K562 (cell line): ENCODE results near the gene TSPAN18. TPM values are rescaled to one million over a fixed set of nuclear protein-coding genes. Genes with fewer than 3 reads are reported as not detected.

Experiments
- DACH1 ChIP-seq: fragments of 450-650 bp; IDR thresholded peaks from 2 replicates; pipeline ENCODE4 v1.6.1; 2018; ENCODE audit not compliant: partially characterized antibody
- GABPB2 ChIP-seq: fragments of 250-450 bp; sonication (Bioruptor Pico); conservative IDR thresholded peaks from 2 replicates; pipeline ENCODE4 v1.5.1; 2021; ENCODE audit warnings: mild to moderate bottlenecking
- XRCC4 ChIP-seq: IDR thresholded peaks from one replicate; pipeline ENCODE4 v1.6.1; 2011; ENCODE audit not compliant: insufficient read depth, insufficient read length; ENCODE audit errors: extremely low read depth
- ZNF121 ChIP-seq: sonication (generic); formaldehyde crosslinking; conservative IDR thresholded peaks from 2 replicates; pipeline ENCODE4 v1.8.0; 2022; ENCODE audit warnings: missing genetic modification reagents
- ZNF140 ChIP-seq: fragments of 250-450 bp; sonication (Bioruptor Pico); IDR thresholded peaks from 2 replicates; pipeline ENCODE4 v1.8.0; 2021; ENCODE audit warnings: moderate library complexity, mild to moderate bottlenecking, inconsistent platforms
- ZNF766 ChIP-seq: fragments of 200-800 bp; sonication (Bioruptor generic); conservative IDR thresholded peaks from 2 replicates; pipeline ENCODE4 v1.6.1; 2016; ENCODE audit warnings: missing genetic modification characterization, missing compliant biosample characterization
- polyA plus RNA-seq, 8 experiments: library from polyadenylated mRNA; depleted of rRNA in 4 of 8; stranded (reverse) in 5 of 8; unstranded in 3 of 8; fragments of >200 nt; fragmentation: Nextera tagmentation in 2 of 8; fragmentation: Illumina TruSeq in 1 of 8; extraction: Ambion mirVana in 2 of 8; extraction: Trizol in 1 of 8; gene quantifications; 2 replicates each; pipeline versions ENCODE4 v1.2.1 to v1.2.3, GENCODE V29; 2011 to 2014; ENCODE audit warnings: inconsistent platforms in 1 of 8, missing spikeins in 1 of 8
- total RNA-seq, 7 experiments: library from RNA; depleted of rRNA in 6 of 7; stranded (reverse); fragments of >200 nt in 6 of 7; fragmentation: Illumina TruSeq in 2 of 7; extraction: Trizol in 2 of 7; gene quantifications; 2 replicates each; pipeline versions ENCODE4 v1.2.1 to v1.2.3, GENCODE V29; 2011 to 2021; ENCODE audit warnings: low replicate concordance in 1 of 7
- TF ChIP-seq, protein P1 (sequence below): fragments of 150-350 bp; conservative IDR thresholded peaks from 2 replicates; pipeline ENCODE4 v1.6.1; 2014; ENCODE audit warnings: low read length
- TF ChIP-seq, protein P2 (sequence below): fragments of 250-450 bp; sonication (Bioruptor Pico); IDR thresholded peaks from 2 replicates; pipeline ENCODE4 v1.5.0; 2021; ENCODE audit warnings: mild to moderate bottlenecking, borderline replicate concordance
- TF ChIP-seq, protein P3 (sequence below): IDR thresholded peaks from 2 replicates; pipeline ENCODE4 v1.6.1; 2011; ENCODE audit not compliant: insufficient read length; ENCODE audit errors: extremely low read depth
- TF ChIP-seq, protein P4 (sequence below): IDR thresholded peaks from 2 replicates; pipeline ENCODE4 v1.6.1; 2012; ENCODE audit warnings: low read depth, low read length, improper control_type of control experiment, borderline replicate concordance
- TF ChIP-seq, protein P5 (sequence below): fragments of 250-450 bp; sonication (Bioruptor Pico); IDR thresholded peaks from 2 replicates; pipeline ENCODE4 v1.4.0; 2020
- TF ChIP-seq, protein P6 (sequence below): sonication (generic); formaldehyde crosslinking; IDR thresholded peaks from 2 replicates; pipeline ENCODE4 v1.8.1; 2023; ENCODE audit warnings: mild to moderate bottlenecking, missing genetic modification reagents
- TF ChIP-seq, protein P7 (sequence below), 3 experiments: fragments of 200-800 bp in 1 of 3; sonication (Bioruptor generic) in 1 of 3; sonication (generic) in 1 of 3; formaldehyde crosslinking in 1 of 3; IDR thresholded peaks; 2 replicates each; pipeline versions ENCODE4 v1.6.1 to v1.8.0; 2016 to 2022; ENCODE audit warnings: mild to moderate bottlenecking in 2 of 3, missing compliant biosample characterization in 2 of 3, missing genetic modification characterization in 2 of 3, missing genetic modification reagents in 1 of 3

Gene TSPAN18
- total and polyA plus RNA-seq, 9 of the 15 experiments (the other 6 are each of a cell fraction or from before 2014, with no cell fraction given), result 0.17 to 0.35 (median 0.22) TPM; not detected in 4

DNA sequence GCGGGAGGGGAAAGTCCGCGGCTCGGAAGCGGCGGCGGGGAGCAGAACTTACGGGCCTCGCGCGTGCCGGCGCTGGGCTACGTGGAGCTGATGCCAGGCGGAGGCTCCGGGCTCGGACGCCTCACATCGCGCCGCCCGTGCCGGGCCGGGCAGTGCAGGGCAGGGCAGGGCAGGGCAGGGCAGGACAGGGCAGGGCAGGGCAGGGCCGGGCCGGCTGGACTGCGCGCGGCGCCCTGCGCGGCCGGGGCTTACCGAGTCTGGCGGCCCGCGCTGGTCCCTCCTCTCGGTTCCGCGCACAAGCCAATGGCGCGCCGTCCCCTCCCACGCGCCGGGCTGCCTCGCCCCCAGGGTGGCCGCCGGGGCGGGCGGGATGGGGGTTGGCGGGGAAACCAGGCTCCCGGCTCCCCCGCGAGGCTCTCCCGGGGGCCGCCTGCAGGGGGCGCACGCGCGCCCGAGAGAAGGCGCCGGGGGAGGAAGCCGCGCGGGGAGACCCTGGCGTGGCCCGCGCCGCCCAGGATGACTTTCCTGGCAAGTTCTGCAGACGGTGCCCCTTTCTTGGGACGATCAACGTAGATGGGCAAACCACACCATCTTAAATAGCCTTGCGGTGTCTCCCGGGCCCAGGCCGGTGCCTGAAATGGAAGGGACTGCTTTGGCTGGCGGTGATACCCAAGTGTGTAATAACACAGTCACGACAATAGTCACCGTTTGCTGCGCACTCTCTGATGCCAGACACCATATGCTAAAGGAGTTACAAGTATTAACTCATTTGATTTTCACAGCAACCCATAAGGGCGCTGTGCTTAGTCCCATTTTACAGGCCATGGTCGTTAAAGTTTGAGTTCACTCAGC is 224.1 kb downstream of the TSPAN18 start, which contains the start of gene TP53I11 (continued):
- TF ChIP-seq, protein P1, sequence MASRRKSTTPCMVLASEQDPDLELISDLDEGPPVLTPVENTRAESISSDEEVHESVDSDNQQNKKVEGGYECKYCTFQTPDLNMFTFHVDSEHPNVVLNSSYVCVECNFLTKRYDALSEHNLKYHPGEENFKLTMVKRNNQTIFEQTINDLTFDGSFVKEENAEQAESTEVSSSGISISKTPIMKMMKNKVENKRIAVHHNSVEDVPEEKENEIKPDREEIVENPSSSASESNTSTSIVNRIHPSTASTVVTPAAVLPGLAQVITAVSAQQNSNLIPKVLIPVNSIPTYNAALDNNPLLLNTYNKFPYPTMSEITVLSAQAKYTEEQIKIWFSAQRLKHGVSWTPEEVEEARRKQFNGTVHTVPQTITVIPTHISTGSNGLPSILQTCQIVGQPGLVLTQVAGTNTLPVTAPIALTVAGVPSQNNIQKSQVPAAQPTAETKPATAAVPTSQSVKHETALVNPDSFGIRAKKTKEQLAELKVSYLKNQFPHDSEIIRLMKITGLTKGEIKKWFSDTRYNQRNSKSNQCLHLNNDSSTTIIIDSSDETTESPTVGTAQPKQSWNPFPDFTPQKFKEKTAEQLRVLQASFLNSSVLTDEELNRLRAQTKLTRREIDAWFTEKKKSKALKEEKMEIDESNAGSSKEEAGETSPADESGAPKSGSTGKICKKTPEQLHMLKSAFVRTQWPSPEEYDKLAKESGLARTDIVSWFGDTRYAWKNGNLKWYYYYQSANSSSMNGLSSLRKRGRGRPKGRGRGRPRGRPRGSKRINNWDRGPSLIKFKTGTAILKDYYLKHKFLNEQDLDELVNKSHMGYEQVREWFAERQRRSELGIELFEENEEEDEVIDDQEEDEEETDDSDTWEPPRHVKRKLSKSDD, result no peak
- TF ChIP-seq XRCC4, result no peak
- TF ChIP-seq, protein P2, sequence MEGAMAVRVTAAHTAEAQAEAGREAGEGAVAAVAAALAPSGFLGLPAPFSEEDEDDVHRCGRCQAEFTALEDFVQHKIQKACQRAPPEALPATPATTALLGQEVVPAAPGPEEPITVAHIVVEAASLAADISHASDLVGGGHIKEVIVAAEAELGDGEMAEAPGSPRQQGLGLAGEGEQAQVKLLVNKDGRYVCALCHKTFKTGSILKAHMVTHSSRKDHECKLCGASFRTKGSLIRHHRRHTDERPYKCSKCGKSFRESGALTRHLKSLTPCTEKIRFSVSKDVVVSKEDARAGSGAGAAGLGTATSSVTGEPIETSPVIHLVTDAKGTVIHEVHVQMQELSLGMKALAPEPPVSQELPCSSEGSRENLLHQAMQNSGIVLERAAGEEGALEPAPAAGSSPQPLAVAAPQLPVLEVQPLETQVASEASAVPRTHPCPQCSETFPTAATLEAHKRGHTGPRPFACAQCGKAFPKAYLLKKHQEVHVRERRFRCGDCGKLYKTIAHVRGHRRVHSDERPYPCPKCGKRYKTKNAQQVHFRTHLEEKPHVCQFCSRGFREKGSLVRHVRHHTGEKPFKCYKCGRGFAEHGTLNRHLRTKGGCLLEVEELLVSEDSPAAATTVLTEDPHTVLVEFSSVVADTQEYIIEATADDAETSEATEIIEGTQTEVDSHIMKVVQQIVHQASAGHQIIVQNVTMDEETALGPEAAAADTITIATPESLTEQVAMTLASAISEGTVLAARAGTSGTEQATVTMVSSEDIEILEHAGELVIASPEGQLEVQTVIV (CRISPR knock-in tag), result no peak
- TF ChIP-seq ZNF121 (CRISPR knock-in tag), result no peak
- TF ChIP-seq, protein P3, sequence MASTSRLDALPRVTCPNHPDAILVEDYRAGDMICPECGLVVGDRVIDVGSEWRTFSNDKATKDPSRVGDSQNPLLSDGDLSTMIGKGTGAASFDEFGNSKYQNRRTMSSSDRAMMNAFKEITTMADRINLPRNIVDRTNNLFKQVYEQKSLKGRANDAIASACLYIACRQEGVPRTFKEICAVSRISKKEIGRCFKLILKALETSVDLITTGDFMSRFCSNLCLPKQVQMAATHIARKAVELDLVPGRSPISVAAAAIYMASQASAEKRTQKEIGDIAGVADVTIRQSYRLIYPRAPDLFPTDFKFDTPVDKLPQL, result no peak
- no peak for TF ChIP-seq ZNF766 (CRISPR knock-in tag)
- TF ChIP-seq DACH1, result no peak
- TF ChIP-seq GABPB2 (CRISPR knock-in tag), result no peak
- TF ChIP-seq, protein P4, sequence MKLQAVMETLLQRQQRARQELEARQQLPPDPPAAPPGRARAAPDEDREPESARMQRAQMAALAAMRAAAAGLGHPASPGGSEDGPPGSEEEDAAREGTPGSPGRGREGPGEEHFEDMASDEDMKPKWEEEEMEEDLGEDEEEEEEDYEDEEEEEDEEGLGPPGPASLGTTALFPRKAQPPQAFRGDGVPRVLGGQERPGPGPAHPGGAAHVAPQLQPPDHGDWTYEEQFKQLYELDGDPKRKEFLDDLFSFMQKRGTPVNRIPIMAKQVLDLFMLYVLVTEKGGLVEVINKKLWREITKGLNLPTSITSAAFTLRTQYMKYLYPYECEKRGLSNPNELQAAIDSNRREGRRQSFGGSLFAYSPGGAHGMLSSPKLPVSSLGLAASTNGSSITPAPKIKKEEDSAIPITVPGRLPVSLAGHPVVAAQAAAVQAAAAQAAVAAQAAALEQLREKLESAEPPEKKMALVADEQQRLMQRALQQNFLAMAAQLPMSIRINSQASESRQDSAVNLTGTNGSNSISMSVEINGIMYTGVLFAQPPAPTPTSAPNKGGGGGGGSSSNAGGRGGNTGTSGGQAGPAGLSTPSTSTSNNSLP, result no peak
- no peak for TF ChIP-seq ZNF140 (CRISPR knock-in tag)
- TF ChIP-seq, protein P5, sequence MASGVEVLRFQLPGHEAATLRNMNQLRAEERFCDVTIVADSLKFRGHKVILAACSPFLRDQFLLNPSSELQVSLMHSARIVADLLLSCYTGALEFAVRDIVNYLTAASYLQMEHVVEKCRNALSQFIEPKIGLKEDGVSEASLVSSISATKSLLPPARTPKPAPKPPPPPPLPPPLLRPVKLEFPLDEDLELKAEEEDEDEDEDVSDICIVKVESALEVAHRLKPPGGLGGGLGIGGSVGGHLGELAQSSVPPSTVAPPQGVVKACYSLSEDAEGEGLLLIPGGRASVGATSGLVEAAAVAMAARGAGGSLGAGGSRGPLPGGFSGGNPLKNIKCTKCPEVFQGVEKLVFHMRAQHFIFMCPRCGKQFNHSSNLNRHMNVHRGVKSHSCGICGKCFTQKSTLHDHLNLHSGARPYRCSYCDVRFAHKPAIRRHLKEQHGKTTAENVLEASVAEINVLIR (CRISPR knock-in tag), result no peak
- TF ChIP-seq, protein P6, sequence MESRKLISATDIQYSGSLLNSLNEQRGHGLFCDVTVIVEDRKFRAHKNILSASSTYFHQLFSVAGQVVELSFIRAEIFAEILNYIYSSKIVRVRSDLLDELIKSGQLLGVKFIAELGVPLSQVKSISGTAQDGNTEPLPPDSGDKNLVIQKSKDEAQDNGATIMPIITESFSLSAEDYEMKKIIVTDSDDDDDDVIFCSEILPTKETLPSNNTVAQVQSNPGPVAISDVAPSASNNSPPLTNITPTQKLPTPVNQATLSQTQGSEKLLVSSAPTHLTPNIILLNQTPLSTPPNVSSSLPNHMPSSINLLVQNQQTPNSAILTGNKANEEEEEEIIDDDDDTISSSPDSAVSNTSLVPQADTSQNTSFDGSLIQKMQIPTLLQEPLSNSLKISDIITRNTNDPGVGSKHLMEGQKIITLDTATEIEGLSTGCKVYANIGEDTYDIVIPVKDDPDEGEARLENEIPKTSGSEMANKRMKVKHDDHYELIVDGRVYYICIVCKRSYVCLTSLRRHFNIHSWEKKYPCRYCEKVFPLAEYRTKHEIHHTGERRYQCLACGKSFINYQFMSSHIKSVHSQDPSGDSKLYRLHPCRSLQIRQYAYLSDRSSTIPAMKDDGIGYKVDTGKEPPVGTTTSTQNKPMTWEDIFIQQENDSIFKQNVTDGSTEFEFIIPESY (CRISPR knock-in tag), result peak; percentile 44; the same call in 1 of the 2 replicates
- TF ChIP-seq, protein P7, sequence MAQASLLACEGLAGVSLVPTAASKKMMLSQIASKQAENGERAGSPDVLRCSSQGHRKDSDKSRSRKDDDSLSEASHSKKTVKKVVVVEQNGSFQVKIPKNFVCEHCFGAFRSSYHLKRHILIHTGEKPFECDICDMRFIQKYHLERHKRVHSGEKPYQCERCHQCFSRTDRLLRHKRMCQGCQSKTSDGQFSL (CRISPR knock-in tag; IDR thresholded peaks at IDR 0.05), result no peak
- TF ChIP-seq, protein P7 (tag; IDR thresholded peaks at IDR 0.05), result no peak
